Activated T-cell treated with anti-CD3 and anti-CD28 coated beads, Interleukin-2, amount 50 U/mL, for 72 hours (primary cell): ENCODE data around the gene CD24. TPM values are rescaled to one million over a fixed set of nuclear protein-coding genes. Genes with fewer than 3 reads are reported as not detected.
"Not testable (repeated sequence)": the region's sequence is repeated elsewhere in the genome, so short reads cannot be mapped to it uniquely, and the experiment has no call there.

ENCODE experiments used
- ATAC-seq, 2 donors: fragments of 150-1000 bp; cut with Tn5 transposase; replicated peaks in 1 of 2; 2 replicates each; pipeline ENCODE4 v1.10.0; 2021; ENCODE audit warnings: moderate library complexity in 2 of 2, mild to moderate bottlenecking in 1 of 2
- DNase-seq, 2 donors: peaks; one replicate each; pipeline ENCODE4 v3.0.0; 2021 to 2022; ENCODE audit warnings: mixed read lengths in 1 of 2
- H3K27ac Mint-ChIP-seq: one replicate; pipeline ENCODE4 v1.8.0; 2022; ENCODE audit warnings: mild to moderate bottlenecking, moderate library complexity, mixed read lengths
- H3K27me3 Mint-ChIP-seq: one replicate; pipeline ENCODE4 v1.8.0; 2022; ENCODE audit warnings: low read depth, mixed read lengths
- H3K36me3 Mint-ChIP-seq, 2 donors: one replicate each; pipeline ENCODE4 v1.8.0; 2022; ENCODE audit warnings: mixed read lengths in 2 of 2, mild to moderate bottlenecking in 1 of 2; ENCODE audit not compliant: insufficient read depth in 2 of 2
- H3K4me1 Mint-ChIP-seq: one replicate; pipeline ENCODE4 v1.8.0; 2022; ENCODE audit warnings: low read depth, mixed read lengths
- H3K4me3 Mint-ChIP-seq, 2 donors: one replicate each; pipeline ENCODE4 v1.8.0; 2022; ENCODE audit warnings: mild to moderate bottlenecking in 2 of 2, mixed read lengths in 2 of 2, moderate library complexity in 2 of 2
- H3K9me3 Mint-ChIP-seq, 2 donors: one replicate each; pipeline ENCODE4 v1.8.0; 2022; ENCODE audit warnings: mixed read lengths in 2 of 2
- total RNA-seq, 2 donors: library from RNA; stranded (reverse); gene quantifications; one replicate each; pipeline ENCODE4 v1.2.3, GENCODE V29; 2022

Gene CD24, protein sequence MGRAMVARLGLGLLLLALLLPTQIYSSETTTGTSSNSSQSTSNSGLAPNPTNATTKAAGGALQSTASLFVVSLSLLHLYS
- 1 to 10 TPM in 1 of 2 donors, under 1 TPM in 1; 0.34 to 1.3 TPM for total RNA-seq

DNA sequence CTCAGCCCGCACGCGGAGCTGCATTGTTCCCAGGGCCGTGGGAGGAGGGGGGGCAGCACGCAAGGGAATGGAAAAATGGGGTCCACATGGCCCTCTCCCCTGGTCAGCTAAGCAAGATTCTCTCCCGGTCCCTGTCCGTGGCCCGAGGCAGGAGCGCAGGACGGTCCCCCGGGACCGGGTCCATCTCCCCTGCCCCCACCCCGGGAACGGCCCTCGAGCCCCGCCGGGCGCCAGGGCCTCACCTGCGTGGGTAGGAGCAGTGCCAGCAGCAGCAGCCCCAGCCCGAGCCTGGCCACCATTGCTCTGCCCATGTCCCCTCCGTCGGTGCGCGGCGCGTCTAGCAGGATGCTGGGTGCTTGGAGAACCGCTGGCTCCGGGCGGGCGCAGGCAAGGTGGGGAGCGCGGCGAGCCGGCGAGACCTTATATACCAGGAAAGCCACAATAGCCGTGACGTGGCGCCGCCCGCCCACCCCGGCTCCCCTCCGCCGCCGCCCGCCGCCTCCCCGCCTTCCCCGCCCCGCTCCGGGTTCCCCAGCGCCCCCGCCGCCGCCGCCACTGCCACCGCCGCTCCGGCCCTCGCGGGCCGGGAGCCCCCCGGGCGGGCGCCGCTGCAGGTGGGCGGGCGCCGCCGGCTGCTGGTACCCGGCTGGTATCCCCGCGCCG, at the start of gene CD24:
CD24 (minus strand) TSS at position 394 of the 663 bp plus-strand sequence; CDS start at position 311, 83 bp downstream.
- H3K36me3 Mint-ChIP-seq = no peaks in the 10 kb centered on the region
- H3K9me3 Mint-ChIP-seq = no peaks in the 10 kb centered on the region
- ATAC-seq (peak; percentile 43 to 51), DNase-seq (peak; percentile 29)
- peaks cover 51% of the 10 kb centered on the region for H3K27me3 Mint-ChIP-seq
- peak within 1 kb of the TSS; percentile 83 for H3K4me3 Mint-ChIP-seq
- H3K4me1 Mint-ChIP-seq = peaks cover 16% of the 10 kb centered on the region
- H3K27ac Mint-ChIP-seq = no peak within 1 kb of the TSS

DNA sequence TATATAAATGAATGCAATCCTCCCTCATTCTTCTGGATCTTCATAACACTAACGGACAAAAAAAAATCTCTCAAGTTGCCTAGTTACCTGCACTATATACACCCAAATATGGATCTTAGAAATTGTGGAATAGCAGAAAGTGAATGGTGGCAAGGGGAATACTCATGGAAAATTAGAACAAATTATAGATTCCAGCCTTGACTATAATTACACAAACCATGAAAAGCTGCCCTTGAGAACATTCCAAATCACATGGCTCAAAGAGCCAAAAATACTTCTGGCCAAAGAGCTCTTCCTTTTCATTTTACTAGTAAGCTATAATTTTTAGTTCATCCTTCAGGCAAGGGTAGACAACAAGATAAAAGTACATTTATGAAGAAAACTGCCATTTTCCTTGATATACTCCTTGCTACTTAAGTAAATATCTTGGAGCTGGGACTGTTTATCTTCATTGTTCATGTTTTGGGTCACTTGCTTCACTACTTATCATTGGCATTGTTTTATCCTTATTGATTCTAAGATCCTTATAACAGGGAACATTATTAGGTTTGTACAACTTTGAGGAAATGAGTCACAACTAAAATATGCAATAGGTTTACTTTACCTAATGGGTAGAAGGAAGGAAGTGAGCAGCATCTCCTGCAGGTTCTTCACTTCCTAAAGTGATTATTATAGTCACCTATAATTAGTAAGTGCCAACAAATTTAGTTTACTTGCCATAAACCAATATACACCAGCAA, 47.1 kb upstream of the CD24 start:
- no peak for DNase-seq
- no peak overlapping the region for H3K4me3 Mint-ChIP-seq
- H3K9me3 Mint-ChIP-seq = no peaks in the 10 kb centered on the region
- no peak for ATAC-seq
- H3K36me3 Mint-ChIP-seq = no peaks in the 10 kb centered on the region
- H3K4me1 Mint-ChIP-seq = no peaks in the 10 kb centered on the region
- no peaks in the 10 kb centered on the region for H3K27me3 Mint-ChIP-seq
- H3K27ac Mint-ChIP-seq = no peak overlapping the region

DNA sequence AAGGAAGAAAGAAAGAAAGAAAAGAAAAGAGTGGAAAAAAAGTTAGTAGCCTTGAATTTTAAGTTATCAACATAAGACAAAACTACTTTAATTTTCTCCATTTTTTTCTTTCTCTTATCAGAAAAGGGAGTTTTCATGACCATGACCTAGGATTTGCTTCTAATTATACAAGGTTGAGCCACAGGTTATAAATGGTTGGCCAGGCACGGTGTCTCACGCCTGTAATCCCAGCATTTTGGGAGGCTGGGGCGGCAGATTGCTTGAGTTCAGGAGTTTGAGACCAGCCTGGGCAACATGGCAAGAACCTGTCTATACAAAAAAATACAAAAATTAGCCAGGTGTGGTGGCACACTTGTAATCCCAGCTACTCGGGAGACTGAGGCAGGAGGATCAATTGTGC, 45.7 kb upstream of the CD24 start:
- no peaks in the 10 kb centered on the region for H3K27me3 Mint-ChIP-seq
- DNase-seq = no peak
- no peak overlapping the region for H3K27ac Mint-ChIP-seq
- H3K9me3 Mint-ChIP-seq = no peaks in the 10 kb centered on the region
- no peak for ATAC-seq
- no peak overlapping the region for H3K4me3 Mint-ChIP-seq
- H3K4me1 Mint-ChIP-seq = no peaks in the 10 kb centered on the region
- no peaks in the 10 kb centered on the region for H3K36me3 Mint-ChIP-seq

DNA sequence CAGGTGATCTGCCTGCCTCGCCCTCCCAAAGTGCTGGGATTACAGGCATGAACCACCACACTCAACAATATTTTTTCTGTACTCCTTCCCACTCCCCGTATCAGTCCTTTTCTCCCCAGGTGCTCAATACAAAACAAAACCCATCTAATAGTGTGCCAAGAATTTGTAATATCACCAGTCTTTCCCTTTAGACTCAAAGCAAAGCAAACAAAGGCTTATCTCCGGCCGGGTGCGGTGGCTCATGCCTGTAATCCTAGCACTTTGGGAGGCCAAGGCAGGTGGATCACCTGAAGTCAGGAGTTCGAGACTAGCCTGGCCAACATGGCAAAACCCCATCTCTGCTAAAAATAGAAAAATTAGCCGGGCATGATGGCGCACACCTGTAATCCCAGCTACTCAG, 45.1 kb upstream of the CD24 start:
- not testable (repeated sequence) for H3K4me3 Mint-ChIP-seq, ATAC-seq, H3K9me3 Mint-ChIP-seq, DNase-seq, H3K27ac Mint-ChIP-seq, H3K36me3 Mint-ChIP-seq, H3K4me1 Mint-ChIP-seq, H3K27me3 Mint-ChIP-seq

DNA sequence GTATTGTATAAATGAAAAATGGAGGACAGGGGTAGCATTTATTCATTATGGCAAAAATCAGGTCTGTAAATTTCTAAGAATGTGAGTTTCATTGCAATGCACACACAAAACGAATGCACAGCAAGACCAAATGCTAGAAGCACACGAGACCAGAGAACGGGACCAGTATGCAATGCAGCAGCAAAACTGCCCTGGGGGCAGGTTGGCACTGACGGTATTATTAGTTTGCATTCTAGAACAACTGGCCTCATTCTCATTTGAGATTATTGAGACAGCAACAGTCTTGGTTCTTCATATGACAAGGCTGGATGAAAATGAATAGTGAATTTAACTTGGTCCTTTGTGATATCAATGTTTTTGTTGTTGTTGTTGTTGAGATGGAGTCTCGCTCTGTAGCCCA, 44.5 kb upstream of the CD24 start:
- no peak for ATAC-seq
- H3K36me3 Mint-ChIP-seq = no peaks in the 10 kb centered on the region
- DNase-seq = no peak
- H3K9me3 Mint-ChIP-seq = no peaks in the 10 kb centered on the region
- no peak overlapping the region for H3K4me3 Mint-ChIP-seq
- H3K4me1 Mint-ChIP-seq = no peaks in the 10 kb centered on the region
- H3K27me3 Mint-ChIP-seq = no peaks in the 10 kb centered on the region
- H3K27ac Mint-ChIP-seq = no peak overlapping the region

DNA sequence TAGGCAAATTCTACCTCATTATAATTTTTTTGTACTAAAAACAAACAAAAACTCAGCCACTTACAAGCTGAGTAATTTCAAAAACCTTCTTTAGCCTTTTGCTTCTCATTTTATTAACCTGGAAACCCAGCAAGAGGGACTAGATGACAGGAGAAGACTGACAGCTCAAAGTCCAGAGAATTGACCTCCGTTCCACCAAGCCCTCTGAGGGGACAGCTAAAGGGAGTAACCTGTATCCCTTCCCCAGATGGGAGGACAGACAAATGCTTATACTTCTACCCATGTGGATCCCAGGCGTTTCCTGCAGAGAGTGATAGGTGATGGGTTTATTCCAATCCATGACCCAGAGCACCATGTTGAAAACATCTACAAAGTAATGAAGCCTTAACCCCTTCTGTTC, 35.0 kb upstream of the CD24 start:
- ATAC-seq = no peak
- H3K9me3 Mint-ChIP-seq = no peaks in the 10 kb centered on the region
- no peaks in the 10 kb centered on the region for H3K27me3 Mint-ChIP-seq
- no peak overlapping the region for H3K4me3 Mint-ChIP-seq
- no peak for DNase-seq
- H3K4me1 Mint-ChIP-seq = no peaks in the 10 kb centered on the region
- no peaks in the 10 kb centered on the region for H3K36me3 Mint-ChIP-seq
- H3K27ac Mint-ChIP-seq = no peak overlapping the region

DNA sequence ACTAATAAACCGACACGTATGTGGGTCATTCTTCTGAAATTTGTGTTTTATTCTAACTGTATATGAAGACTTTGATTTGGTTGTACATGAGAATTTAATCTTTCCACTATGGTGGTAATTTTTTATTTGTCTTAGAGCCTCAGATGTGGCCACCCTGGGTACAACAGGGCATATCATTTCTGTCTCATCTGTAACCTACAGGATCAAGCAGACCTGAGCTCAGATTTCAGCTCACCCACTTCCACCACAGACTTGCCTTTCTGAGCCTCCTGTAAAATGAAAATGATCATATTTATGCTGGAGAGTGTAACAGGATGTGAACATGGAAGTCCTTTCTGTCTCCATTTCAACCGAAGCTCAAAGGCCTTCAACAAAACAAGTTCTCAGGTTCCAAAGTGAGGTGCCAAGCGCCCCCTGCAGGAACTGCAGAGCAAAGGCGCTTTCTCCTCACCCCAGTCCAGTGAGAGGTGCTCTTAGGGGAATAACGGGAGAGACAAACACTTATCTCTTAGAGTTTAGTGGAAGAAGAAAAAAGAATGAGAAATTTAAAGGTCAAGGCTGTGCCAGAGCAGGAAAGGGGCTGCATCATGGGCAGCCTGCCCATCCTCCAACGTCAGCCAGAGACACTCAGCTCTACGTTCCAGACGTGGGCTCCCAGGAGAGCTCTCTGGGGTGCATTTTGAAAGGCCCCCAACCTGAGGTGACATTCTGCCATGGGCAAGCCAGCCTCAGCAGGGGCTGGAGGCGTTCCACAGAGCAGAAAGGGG, 23.0 kb upstream of the CD24 start:
- H3K9me3 Mint-ChIP-seq = no peaks in the 10 kb centered on the region
- DNase-seq (peak; percentile 57 to 71), ATAC-seq (peak; percentile 52 to 68)
- H3K4me3 Mint-ChIP-seq = no peak overlapping the region
- H3K36me3 Mint-ChIP-seq = no peaks in the 10 kb centered on the region
- H3K4me1 Mint-ChIP-seq = peaks cover 7% of the 10 kb centered on the region
- no peaks in the 10 kb centered on the region for H3K27me3 Mint-ChIP-seq
- H3K27ac Mint-ChIP-seq = no peak overlapping the region

DNA sequence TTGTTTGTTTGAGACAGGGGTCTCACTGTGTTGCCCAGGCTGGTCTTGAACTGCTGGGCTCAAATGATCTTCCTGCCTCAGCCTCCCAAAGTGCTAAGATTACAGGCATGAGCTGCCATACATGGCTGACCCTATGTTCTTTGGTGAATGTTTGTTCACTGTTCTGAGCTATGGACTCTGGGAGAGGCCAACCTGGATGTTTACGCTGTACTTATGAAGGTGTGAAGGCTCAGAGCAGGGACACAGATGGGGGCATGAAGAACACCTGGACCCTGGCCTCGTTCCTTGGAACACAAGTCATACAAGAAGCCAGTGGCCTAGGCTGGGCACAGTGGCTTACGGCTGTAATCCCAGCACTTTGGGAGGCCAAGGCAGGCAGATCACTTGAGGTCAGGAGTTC, 21.1 kb upstream of the CD24 start:
- Mint-ChIP-seq H3K4me1 (peaks cover 7% of the 10 kb centered on the region), H3K27me3 (no peaks in the 10 kb centered on the region), H3K36me3 (no peaks in the 10 kb centered on the region), H3K27ac (no peak overlapping the region), H3K4me3 (no peak overlapping the region), H3K9me3 (no peaks in the 10 kb centered on the region)
- DNase-seq (no peak), ATAC-seq (no peak)

DNA sequence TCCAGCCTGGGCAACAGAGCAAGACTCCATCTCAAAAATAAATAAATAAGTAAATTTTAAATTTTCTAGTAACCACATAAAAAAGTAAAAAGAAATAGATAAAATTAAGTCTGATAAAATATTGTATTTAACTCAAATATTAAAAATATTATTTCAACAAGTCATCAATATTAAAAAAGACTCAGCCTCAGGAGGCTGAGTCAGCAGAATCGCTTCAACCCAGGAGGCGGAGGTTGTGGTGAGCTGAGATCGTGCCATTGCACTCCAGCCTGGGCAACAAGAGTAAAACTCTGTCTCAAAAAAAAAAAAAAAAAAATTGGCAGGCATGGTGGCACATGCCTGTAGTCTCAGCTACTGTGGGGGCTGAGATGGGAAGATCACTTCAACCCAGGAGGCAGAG, 15.2 kb upstream of the CD24 start:
- not testable (repeated sequence) for H3K36me3 Mint-ChIP-seq, H3K27ac Mint-ChIP-seq, H3K9me3 Mint-ChIP-seq, H3K4me1 Mint-ChIP-seq, ATAC-seq, DNase-seq, H3K4me3 Mint-ChIP-seq, H3K27me3 Mint-ChIP-seq

DNA sequence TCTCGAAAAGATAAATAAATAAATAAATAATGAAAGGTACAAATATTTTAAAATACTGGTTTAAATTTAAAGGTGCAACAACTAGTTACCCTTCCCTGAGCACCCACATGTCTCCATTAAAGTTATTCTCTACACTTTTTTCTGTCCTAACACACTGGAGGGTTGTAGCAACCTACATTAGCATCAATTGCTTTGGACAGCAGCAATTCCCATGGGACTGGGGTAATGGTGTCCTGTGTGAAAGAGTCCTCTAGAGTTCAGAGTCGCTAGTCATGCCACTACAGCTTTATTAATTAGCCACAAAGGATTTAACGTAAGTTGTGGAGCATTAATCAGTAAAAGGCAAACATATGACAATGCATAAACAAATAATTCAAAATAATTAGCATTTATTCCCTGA, 14.1 kb upstream of the CD24 start:
- DNase-seq (no peak), ATAC-seq (no peak)
- H3K9me3 Mint-ChIP-seq = no peaks in the 10 kb centered on the region
- H3K4me1 Mint-ChIP-seq = no peaks in the 10 kb centered on the region
- H3K36me3 Mint-ChIP-seq = no peaks in the 10 kb centered on the region
- H3K4me3 Mint-ChIP-seq = no peak overlapping the region
- H3K27me3 Mint-ChIP-seq = no peaks in the 10 kb centered on the region
- no peak overlapping the region for H3K27ac Mint-ChIP-seq

DNA sequence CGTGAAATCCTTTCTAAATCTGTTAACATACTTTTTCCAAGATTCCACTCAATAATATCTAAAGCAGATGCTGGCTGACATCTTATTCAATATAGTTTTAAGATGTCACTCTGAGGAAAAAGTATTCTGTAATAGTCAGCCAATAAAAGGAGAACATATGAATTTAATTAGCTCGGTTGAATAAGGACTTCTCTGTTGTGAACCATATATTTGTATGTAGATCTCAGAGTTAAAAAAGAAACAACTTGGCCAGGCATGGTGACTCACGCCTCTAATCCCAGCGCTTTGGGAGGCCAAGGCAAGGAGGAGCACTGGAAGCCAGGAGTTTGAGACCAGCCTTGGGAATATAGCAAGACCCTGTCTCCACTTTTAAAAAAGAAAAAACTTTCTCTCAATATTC, 7.4 kb upstream of the CD24 start:
- Mint-ChIP-seq H3K27ac (no peak overlapping the region), H3K4me3 (no peak overlapping the region), H3K36me3 (no peaks in the 10 kb centered on the region), H3K27me3 (peaks cover 29% of the 10 kb centered on the region), H3K9me3 (no peaks in the 10 kb centered on the region), H3K4me1 (no peaks in the 10 kb centered on the region)
- no peak for ATAC-seq
- no peak for DNase-seq

DNA sequence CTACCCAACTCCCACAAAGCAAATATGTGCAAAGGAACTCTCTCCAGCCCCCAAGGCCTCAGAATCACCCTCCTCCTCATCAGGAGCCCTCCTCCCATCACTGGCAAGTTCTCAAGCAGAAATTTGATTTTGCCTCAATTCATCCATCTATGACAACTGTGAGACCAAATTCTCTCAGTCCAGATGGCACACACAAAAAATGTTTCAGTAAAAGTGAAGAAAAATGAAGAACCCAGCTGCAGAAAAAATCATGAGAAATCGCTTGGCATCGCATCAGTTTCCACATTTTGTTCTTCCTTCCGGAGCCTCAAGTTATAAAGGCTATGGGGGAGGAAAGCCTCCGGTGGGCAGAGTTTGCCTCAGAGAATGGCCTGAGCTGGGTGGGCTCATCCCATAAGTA, 6.4 kb upstream of the CD24 start:
- Mint-ChIP-seq H3K4me3 (no peak overlapping the region), H3K27ac (no peak overlapping the region), H3K27me3 (peaks cover 34% of the 10 kb centered on the region), H3K36me3 (no peaks in the 10 kb centered on the region), H3K9me3 (no peaks in the 10 kb centered on the region), H3K4me1 (peaks cover 2% of the 10 kb centered on the region)
- DNase-seq (no peak), ATAC-seq (no peak)

DNA sequence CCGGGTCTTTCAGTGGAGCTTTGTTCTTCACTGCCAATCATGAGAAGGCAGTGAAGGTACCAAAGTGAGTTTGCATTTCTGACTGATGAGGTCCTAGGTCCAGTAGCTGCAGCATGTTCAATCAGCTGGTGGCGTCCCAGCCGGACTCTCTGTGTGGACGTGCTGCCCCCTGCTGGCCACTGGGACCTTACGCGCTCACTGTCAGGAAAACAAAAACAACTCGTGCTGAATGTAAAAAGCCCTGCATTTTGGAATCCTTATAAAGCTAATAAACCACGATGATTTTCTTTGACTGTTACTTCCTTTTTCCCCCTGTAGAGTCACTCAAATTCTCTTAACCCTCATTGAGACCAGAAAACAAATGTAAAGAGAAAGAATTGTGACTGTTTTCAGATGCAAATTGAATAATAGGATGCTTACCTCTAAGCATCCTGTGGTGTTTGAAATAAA, 4.9 kb upstream of the CD24 start:
- H3K27me3 Mint-ChIP-seq = peaks cover 38% of the 10 kb centered on the region
- H3K4me1 Mint-ChIP-seq = peaks cover 6% of the 10 kb centered on the region
- DNase-seq = peak; percentile 80 to 88
- H3K27ac Mint-ChIP-seq = no peak overlapping the region
- H3K4me3 Mint-ChIP-seq = no peak overlapping the region
- H3K9me3 Mint-ChIP-seq = no peaks in the 10 kb centered on the region
- no peaks in the 10 kb centered on the region for H3K36me3 Mint-ChIP-seq
- ATAC-seq = peak; percentile 71 to 72
